Measurements from ENCODE around the gene CSMD2.

Gene CSMD2

DNA sequence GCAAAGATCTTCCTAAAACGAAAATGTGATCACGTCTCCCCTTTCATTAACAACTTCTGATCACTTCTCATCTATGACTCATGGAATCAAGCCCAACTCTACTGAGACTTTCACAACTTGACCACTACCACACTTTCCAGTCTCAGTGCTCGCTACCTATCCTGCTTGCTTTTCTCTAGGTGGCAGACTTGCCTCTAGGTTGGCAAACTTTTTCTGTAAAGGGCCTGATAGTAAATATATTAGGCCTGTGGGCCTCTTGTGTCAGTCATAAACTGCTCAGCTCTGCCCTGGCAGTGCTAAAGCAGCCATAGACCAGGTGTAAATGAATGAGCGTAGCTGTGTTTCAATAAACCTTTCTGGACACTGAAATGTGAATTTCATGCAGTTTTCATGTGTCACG, 322.7 kb downstream of the CSMD2 start:
- no peak for DNase-seq

DNA sequence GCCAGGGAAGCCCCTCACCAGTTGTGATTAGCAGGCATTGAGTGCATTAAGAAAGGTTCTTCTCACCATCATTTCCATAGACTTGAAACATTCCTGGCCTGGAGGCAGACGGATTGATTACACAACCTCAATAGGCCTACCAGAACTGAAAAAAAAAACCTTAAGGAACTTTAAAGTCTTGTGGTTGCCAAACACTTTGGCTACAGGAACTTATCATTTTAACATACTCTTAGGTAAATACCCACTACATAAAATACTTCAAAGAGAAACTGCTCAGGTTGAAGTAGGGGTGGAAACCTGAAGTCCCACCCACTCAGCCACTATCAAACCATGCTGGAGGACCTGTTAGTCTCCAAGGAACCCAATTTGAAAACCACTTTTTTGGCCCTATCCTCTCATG, 323.5 kb downstream of the CSMD2 start:
- DNase-seq, result no peak

DNA sequence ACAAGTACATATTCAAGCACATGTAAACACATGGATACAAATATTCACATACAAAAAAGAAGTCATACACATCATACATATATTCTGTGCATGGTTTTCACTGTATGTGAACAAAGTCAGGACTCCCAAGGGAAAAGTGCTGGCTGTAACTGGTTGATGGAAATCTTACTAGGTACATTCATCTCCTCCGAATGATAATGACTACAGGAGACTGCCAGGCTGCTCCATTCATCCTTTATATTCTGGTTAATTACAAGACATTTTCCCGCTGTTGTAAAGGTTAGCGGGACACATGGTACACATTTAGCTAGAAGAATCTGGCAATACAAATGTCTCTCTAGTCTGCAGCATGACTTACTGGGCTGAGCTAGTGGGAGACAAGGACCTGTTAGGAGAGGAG, 327.4 kb downstream of the CSMD2 start:
- no peak for DNase-seq

DNA sequence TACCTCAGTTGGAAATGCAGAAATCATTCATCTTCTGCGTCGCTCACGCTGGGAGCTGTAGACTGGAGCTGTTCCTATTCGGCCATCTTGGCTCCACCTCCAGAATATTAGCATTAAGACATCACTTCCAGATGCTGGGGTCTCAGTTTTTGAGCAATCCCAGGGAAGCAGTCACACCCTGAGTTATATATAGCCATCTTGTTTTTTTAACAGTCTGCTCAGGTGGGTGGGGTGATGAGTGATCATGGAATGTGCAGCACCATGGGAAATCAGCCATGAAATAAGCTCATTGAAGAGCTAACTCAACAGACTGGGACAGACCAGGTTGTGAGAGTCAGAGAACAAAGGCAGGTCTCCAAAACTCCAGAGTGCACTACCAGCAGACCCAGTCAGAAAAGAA, 328.1 kb downstream of the CSMD2 start:
- no peak for DNase-seq

DNA sequence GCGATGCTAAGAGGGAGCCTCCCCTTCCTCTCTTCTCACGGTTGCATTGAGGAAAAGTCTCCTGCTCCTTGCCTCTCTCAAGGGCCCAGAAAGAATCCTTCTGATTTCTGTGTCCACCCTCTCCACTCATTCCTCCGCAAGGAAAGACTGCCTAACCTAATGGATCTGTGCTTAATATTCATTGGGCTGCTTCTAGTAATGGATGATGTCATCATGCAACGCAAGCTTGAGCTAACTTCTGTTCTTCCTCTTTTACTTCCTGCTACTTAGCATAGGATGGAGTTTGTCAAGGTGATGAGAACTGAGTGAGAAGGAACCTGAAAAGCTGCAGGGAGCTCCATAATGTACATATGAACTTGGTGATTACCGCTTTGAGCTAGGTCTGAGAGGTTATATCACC, 336.4 kb downstream of the CSMD2 start:
- DNase-seq, result no peak

DNA sequence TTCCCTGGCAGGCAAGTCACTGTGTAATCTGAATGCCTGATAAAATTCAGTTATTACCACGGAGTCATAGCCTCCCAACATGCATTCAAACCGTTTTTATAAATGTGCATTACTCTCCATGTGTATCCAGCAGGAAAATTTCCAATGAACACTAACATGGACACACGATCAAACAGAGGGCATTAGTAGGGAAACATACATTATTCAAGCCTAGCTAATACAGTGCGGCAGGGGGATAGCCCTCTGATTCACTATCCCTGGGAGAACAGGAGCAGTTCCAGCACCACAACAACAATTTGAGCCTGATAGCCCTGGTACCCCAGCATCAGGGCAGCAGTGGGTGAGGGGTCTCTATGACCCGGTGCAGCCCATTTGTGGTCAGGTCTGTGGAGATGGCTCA, 337.0 kb downstream of the CSMD2 start:
- no peak for DNase-seq

DNA sequence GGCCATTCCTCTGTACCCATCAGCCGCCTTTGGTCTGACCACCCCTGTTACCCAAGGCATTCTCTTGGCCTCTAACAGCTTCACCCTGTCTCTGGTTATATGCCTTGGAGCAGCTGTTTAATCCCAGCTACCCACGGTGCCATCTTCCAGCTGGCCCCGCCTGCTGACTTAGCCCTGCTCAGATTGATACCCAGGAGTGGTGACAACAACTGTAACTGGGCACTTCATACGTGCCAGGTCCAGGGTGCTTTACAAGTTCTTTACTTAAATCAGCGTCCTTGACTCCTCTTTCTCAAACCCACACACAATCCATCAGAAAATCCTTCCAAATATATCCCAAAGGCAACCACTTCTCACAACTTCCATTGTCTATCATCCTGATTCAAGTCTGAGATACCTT, 338.3 kb downstream of the CSMD2 start:
- no peak for DNase-seq

DNA sequence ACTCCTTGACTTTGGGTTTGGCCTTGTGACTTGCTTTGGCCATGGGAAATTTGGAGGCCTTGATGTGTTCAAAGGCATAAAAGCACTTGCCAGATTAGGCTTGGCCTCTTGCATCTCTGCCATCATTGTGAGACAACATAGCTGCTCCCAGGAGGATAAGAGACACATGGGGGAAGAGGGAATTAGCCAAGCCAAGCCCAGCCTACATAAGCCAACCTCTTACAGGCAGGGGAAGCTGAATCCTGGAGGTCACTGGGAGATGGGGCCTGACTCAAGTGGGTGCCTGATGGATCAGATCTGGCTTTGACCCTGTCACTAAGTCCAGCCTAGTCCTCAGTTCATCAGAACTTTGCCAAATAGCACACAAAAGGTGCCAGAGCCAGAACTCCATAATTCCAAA, 338.7 kb downstream of the CSMD2 start:
- DNase-seq, result no peak

DNA sequence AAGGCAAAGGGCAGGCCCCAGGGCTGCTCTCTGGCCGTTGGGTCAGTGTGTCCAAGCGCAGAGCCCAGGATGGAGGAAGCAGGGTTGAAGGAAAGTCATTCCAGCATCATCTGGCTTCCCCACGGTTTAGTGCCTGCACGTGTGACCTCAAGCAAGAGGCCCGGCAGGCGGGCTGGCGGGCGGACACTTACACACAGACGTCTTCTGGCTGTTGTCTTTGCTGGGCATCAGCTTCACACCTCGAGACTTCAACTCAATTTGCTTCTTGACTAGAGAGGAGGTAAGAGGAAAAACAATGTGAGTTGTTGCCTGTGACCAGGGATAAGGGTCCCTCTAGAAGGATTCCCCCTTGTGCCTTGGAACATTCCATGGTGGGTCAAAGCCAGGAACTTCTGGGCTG, 339.5 kb downstream of the CSMD2 start:
- DNase-seq, result no peak

DNA sequence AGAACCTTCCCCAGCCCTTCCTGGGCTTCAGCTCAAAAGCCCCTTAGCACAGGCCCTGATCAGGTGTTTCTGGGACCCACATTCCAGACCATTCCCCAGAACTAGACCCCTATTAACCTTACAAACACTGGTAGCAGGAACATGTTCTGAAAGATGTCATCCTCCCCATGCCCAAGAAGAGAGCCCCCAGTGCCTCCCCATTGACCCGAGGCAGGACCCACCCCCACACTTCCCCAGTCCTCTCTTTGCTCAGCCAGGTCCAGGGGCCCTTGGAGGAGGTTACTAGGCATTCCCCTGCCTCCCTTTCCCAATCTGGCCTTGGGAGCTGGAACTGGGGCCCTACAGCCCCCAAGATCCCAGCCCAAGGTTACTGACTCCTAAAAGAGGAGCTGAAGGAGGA, 340.1 kb downstream of the CSMD2 start:
- no peak for DNase-seq

DNA sequence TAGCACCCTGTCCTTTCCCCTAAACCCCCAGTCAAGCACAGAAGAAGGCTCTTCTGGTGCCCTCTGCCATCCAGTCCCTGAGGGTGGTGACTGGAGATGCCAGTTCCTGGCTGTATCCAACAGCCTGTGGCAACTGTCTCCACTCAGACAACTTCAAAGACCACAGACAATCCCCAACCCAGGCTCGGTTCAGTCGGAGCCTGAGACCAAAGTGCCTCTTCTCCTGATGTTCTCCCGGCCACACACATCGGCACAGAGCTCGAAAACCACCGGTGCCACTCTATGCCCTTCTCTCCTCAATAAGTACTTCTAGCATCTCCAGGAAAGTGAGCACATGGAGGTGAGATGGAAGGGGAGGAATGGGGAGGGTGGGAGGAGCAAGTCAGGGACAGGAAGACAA, 340.7 kb downstream of the CSMD2 start:
- DNase-seq, result no peak

DNA sequence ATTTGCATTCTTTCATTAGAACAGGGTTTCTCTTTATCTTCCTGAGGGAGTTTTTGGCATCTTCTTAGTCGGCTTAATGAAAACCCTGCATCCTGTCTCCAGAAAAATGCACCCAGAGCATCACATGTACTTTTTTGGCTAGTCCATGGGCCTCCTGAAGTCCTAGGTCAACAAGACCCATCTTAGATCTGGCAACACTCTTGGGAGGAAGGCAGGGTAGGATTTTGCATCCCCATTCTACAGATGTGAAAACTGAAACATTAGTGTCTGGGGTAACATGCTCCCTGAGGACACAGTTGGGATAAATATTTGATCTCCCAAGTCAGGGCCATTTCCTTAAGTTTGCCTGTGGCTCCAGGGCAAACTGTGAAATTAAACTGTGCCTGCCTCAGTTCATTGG, 341.2 kb downstream of the CSMD2 start:
- DNase-seq, result no peak

DNA sequence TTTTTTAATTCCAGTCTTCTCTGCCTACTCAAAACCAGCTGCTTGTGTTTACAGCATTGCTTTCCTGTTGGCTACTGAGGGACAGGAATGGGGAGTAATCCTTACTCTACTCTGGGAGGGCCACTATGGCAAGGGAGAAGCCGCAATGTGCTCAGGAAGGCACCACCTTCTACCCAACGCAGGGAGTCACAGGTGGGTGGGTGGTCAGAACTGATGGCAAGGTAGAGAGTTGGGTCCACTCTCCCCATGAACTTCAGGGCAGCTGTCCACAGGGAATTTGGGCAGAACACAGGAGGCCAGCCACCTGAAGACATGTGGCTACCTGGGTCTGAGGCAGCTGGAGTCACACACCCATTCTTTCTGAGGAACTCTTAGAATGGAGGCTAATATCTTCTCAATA, 341.6 kb downstream of the CSMD2 start:
- no peak for DNase-seq

DNA sequence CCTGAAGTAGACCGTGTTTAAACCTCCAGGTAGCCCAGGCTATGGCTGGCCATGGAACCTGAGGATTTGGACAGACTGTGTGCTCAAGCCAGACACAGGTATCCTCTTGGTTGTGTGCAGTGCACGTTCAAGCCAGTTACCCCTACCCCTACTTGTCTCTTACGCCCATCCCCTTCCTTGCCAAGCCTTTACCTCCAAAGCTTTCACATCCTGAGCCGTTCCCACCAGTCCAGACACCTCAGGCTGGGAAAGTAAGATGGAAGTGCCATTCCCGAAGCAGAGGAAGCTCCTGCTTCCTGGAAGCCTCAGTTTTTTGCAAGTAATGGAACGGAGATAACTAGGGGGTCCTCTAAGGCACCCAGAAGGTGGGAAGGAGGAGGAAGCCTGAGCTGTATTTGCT, 342.6 kb downstream of the CSMD2 start:
- no peak for DNase-seq

DNA sequence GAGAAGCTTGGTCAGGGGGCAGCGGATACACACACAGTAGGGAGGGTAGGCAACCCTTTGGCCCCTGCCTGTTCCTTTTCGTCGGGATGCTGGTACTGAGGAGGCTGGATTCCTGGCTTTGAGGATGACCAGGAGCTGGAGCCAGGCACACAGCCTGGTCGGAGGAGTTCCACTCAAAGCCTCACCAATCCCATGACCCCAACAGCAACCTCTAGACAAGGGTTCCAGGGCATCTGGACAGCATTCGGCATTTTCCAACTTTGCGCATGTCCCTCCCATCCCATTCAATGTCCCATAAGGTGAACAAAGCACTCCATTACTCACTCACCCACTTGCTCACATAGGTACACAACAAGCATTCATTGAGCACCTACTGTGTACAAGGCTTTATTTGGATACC, 343.7 kb downstream of the CSMD2 start:
- no peak for DNase-seq

DNA sequence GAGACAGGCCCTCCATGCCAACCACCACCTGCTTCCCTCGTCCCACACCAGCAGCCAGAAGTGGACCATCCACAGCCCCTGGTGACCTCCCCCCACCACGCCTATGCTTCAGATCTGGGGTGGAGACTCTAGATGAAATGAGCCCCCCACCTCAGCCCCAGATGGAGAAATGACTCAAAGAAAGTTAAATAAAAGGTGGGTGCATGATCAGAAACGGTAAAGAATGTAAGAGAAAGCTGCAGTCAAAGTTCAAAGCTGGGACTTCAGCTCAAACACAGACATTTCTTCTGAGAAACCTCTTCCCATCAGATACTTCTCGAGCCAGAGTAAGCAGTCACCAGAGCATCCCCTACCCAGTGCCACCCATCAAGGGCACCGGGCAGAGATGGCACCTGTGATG, 344.2 kb downstream of the CSMD2 start:
- no peak for DNase-seq

DNA sequence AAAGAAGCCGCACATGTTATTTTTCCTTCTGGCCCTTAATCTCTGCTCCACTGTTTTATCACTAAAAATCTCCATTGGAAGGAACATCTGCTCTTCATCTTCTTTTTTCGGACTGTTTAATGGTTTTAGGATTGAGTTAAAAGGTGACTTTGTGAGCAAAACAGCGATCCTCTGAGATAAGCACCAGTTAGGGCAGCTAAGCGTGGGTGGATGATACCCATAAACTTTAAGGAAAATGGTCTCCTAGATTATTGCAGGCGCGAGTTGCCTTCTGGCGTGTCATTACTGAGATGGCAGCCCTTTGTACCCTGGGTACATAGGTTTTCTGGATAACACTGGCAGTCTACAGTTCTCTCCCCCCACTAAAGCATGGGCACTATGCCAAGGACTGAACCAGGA, 345.1 kb downstream of the CSMD2 start:
- no peak for DNase-seq

DNA sequence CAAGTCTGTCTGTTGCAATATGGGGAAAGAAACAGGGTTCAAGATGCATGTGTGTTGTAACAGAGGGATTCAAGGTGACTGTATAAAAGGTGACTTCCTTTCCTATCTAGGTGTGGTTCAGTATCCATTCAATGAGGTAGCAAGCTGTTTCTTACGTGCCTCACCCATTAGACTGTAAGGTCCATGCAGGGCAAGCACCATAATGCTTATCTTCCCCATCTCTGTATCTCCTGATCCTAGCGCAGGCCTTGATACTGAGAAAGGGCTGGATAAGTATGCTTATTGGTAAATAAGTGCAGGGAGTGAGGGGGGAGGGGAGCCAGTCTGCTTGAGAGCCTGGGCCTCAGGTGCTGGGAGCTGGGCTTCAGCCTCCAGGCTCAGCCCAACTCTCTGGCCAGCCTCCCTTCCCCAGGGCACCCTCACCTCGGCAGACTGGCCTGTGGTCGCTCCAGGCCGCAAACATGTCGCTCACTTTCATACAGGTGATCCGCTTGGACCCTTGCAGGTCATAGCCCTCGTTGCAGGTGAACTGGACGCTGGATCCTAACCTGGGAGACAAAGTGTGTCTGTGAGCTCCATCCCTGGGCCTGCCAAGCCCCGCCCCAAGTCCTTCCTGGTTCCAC, 345.6 kb downstream of the CSMD2 start:
- DNase-seq, result no peak

DNA sequence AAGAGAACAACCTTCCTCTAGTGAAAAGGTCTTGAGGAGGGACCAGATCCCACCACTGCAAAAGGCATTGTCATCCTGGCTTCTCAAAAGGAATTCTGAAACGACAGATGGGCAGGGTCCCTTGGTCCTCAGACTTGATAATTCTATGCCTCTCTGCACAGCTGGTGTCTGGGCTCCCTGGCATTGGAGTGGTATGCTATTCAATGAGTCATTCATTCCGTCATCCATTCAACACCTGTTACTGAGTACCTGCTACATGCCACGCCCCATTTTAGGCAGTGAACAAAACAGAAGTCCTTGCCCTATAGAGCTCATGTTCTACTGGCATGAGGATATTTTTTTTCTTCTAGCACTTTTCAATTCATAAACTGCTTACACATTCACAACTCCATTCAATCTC, 347.0 kb downstream of the CSMD2 start:
- DNase-seq, result peak in 1 of 2 experiments; percentile 18

DNA sequence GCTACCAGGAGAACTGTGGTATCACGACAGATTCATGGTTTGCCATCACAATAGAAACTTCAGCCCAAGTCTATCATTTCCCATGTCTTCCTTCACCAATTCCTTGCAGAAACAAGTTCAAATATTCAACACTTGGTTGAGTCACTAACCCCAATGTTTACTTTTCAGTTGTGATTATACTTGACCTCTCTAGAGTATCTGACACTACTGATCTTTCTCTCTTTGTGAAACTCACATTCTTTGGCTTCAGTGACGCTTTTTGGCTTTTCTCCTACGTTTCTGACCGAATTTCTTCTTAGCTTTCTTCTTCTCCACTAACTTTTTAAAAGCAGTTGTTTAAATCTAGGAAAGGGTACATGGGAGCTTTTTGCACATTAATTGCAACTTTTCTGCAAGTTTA, 350.0 kb downstream of the CSMD2 start:
- no peak for DNase-seq

DNA sequence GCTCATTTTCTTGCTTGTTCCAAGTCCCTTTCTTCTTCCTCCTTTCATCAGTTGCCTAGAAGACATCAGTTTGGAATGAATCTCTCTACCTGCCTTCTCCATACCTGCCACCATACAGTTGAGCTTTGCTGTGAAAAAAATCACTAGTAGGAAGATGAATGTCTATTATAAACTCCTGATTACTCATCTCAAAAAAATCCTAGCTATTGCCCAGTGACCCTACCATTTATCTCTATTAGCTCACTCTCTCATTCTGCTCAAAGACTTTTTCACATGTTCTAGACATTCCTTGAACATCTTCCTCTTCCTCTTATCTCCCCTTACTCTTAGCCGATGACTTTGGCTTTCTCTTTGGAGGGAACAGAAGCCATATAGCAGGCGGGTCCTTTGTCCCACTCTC, 350.9 kb downstream of the CSMD2 start:
- no peak for DNase-seq

DNA sequence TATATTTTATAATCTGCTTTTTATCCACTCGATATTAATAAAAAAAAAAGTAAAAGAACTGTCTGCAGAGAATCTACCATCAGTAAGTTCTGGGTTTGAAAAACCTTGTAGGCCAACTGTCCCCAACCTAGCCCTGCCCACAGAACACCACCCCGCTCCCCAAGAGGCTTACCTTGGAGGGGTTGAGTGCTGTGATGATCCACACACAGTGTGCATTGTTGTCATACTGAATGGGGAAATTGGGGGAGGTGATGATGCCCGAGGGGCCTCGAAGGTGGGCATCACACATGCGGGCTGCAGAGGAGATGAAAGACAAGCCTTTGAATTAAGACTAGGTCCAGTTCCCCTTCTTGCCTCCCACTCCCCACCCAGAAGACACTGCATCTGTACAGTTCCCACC, 354.5 kb downstream of the CSMD2 start:
- no peak for DNase-seq

DNA sequence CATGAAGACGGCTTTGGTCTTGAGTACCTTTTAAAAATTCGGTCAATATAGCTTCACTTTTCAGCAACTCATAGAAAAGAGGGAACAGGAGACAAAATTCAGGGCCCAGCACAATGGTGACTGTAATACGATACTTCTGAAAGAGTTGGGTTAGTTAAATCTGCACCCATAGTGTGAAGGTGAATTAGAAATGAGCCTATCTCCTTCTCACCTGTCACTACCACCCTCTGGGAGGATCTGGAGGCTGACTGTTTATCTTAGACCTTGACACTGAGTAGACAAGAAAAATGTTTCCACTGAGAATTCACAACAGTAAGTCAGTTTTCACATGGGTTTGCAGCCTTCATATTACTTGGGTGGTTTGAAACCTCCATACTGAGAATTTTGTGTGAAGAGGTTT, 359.0 kb downstream of the CSMD2 start:
- no peak for DNase-seq

DNA sequence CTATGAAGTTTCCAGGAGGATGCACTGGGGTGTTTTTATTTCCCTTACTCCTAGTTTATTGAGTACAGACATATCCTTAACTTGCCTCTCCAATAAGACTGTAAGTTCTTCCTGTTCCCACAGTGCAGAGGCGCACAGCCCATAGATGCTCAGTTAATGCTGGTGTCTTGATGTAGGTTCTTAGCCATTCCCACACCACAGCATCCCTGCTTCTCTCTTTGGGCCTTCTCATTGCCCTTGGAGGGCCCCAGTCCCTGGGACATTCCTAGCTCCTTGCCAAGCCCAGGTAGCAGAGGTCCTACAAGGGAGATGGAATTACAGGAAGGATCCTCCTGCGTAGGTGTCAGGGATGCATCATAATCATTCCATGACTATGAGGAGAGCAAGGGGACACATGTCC, 362.8 kb downstream of the CSMD2 start:
- DNase-seq, result no peak

DNA sequence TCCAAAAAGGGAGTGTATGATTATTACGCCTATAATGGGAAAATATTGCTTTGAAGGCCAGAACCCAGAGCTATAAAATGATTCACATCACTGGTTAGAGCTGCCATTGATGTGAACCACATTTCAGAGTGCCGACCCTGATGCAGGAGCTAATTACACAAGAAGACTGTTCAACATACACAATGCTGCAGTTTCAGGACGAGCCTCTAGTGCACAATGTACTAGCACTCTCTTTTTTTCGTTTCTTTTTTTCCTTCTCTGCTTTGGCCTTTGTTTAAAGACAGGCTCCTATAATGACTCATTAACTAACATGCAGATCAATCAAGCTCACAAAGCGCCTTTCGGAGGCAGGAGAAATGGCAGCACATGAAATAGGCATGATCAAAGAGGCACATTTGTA, 367.2 kb downstream of the CSMD2 start:
- no peak for DNase-seq

DNA sequence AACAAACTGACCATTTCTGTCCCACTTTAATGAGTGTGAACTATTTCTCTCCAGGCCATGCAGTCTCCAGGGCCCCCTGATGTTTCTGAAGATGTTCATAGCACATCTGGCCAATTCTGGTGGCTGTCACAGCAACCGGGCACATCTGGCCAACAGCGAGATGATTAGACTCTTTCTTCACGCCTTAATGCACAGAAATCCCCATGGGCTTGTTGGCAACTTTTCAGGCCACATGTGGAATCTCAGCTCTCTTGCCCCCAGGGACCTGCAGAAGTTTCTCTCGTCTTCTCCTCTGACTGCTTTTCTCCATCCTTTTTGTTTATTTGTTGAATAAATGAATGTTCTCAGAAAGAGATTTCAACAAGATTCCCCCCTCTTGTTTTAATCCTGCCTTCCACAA, 372.4 kb downstream of the CSMD2 start:
- DNase-seq, result no peak

Measured in NCI-H446 (cell line).